ENCODE measurements around the gene ARMH2.
"Not testable (repeated sequence)": the region's sequence is repeated elsewhere in the genome, so short reads cannot be mapped to it uniquely, and the experiment has no call there.

The ARMH2 gene

GRCh38 chr6:24818346-24818745, 19.6 kb upstream of the ARMH2 start:
- no peak for DNase-seq (ENCODE audit: low spot score)

DNA sequence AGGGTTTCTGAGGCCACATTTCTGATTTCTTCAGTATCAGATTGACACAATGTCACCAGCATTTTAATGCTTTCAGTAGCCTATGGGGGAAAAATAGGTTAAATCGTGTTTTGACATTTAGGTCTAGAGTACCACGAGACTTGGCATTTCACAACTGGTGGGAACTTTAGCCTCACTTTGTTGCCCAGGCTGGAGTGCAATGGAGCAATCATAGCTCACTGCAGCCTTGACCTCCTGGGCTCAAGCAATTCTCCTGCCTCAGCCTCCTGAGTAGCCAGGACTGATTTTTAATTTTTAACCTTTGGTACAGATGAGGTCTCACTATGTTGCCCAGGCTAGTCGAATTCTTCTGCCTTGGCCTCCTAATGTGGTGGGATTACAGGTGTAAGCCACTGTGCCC, 11.0 kb upstream of the ARMH2 start:
- no peak for DNase-seq (ENCODE audit: low spot score)

DNA sequence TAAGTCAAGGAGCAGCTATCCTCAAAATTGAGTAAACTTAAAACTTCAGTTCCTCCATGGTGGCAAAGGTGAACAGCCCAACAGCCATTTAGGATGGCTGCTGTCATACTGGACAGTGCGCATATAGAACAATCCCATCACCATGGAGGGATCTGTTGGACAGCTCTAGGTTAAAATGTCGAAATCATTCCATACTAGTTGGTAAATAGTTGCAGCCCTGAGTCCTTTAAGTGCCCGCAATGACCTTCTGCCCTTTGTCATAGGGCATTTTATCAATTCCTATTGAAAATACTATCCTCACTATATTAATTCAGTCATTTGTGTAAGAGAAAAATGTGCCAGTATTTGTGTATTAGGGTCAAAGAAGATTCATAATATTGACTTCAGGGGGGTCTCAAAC, 8.9 kb upstream of the ARMH2 start:
- no peak for DNase-seq (ENCODE audit: low spot score)

DNA sequence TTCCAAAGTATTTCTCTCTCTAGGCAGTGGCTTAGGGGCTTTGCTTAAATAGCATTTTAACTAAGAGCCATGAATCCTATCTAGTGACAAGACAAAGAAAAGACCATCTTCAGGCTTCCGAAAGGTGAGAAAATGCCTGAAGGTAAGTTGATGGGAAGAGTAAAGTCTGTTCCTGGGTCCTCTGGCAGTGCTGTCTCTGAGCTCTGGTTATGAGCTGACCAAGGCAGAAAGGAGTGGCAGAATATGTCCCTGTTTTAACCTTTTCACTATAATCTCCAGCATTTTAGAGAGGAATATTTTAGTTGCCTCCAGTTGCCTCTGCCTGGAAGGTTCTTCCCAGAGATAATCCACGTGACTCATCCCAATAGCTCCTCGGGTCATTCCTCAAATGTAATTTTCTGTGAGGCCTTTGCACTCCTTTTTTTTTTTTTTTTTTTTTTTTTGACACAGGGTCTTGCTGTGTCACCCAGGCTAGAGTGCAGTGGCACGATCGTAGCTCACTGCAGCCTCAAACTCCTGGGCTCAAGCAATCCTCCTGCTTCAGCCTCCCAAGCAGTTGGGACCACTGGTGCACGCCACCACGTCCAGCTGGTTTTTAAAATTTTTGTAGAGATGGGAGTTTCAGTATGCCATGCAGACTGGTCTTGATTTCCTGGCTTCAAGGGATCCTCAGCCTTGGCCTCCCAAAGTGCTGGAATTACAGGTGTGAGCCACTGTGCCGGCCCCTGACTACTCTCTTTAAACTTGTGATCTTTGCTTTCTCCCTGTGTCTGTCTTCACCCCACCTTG, 3.7 kb upstream of the ARMH2 start:
- peak; percentile 26 for DNase-seq (ENCODE audit: low spot score)

DNA sequence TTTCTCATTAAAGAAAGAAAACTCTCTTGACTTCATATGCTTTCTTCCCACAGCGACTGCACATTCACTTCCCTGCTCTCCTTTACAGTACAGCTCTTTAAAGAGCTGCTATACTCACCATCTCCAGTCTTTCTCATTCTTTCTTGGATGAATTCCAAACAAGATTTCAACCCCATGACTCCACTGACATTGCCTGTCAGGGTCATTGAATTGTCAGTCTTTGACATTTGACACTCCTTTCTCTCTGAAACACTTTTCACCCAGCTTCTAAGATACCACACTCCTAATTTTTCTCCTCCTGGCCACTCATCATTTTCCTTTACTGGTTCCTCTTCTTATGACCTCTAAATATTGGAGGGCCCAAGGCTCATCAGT, 811 bp upstream of the ARMH2 start:
- no peak for DNase-seq (ENCODE audit: low spot score)

GRCh38 chr6:24797596-24798216, 1.0 kb downstream of the ARMH2 start:
- DNase-seq (ENCODE audit: low spot score) = no peak

- no peak for DNase-seq (ENCODE audit: low spot score)
Measured at GRCh38 chr6:24796616-24797290, 2.0 kb downstream of the ARMH2 start.

GRCh38 chr6:24795106-24795505, 3.6 kb downstream of the ARMH2 start:
- DNase-seq (ENCODE audit: low spot score) = no peak

- no peak for DNase-seq (ENCODE audit: low spot score)
Measured at GRCh38 chr6:24788031-24788665, 10.6 kb downstream of the ARMH2 start.

- no peak for DNase-seq (ENCODE audit: low spot score)
Measured at GRCh38 chr6:24780206-24780605, 18.5 kb downstream of the ARMH2 start.

DNA sequence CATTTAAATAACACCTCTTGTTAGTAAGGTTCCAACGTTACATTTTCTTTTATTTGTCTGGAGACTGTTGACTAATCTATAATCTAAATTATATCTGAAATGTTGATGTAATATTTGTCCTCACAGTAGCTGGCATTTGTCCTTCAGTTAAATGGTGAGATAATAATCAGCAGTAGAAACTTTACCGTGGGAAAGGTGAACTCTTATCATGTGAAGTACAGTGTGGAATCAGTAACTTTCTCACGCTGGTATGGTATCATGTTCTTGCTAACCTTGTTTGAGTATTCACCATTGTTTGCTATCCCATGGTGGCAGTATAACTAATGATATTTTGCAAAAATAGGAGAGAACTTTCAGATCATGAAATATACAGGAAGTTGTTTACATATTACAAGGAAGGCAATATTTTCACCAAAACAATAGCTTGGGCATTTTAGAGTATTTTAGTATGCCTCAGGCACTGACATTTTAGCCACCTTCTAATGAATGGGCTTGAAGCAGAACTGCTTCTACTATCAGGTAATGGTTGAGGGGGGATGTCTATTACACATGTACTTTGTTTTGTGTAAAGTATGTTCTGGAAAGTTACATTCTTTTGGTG, 19.2 kb downstream of the ARMH2 start:
- DNase-seq (ENCODE audit: low spot score) = peak; percentile 32

DNA sequence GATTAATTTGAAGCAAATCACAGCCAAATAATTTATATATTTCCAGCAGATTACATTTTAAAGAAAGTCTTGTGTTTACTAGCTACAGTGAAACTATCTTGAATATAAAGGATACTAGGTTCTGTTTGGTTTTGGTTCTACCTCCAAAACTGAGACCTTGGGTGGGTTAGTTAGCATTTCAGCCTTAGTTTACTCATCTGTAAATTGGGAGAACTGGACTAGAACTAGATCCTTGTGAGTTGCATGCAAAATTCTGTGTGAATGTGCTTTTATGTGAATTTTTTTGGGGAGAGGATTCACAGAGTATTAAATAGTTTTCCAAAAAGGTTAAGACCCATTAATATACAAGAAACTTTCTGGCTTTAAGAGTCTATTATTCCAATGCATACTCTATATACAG, 19.8 kb downstream of the ARMH2 start:
- DNase-seq (ENCODE audit: low spot score) = no peak

DNA sequence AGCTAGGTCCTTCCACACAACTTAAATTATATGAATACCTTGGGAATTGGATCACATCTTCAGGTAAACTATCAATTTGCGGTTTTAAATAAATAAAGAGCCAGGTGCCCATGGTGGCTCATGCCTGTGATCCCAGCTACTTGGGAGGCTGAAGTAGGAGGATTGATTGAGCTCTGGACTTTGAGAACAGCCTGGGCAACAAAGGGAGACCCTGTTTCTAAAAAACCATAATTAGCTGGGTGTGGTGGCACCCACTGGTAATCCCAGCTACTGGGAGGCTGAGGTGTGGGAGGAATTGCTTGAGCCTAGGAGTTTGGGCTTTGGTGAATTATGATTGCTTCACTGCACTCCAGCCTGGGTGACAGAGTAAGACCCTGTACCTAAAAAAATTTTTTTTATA, 20.6 kb downstream of the ARMH2 start:
- DNase-seq (ENCODE audit: low spot score) = no peak

DNA sequence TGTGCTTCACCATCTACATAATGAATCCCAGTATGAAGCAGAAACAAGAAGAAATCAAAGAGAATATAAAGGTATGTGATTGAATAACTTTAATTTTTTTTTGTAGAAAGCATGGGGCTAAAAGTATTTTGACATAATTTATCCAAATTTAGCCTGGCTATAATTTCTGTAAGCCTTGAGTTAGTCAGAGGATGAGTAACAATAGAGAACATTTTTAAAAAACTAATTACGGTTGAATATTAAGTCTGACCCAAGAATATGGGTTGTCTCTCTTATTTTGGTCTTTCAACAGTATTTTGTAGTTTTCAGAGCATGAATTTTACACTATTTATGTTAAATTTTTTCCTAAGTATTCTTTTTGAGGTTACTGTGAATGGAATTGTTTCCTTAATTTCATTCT, 21.5 kb downstream of the ARMH2 start:
- no peak for DNase-seq (ENCODE audit: low spot score)

DNA sequence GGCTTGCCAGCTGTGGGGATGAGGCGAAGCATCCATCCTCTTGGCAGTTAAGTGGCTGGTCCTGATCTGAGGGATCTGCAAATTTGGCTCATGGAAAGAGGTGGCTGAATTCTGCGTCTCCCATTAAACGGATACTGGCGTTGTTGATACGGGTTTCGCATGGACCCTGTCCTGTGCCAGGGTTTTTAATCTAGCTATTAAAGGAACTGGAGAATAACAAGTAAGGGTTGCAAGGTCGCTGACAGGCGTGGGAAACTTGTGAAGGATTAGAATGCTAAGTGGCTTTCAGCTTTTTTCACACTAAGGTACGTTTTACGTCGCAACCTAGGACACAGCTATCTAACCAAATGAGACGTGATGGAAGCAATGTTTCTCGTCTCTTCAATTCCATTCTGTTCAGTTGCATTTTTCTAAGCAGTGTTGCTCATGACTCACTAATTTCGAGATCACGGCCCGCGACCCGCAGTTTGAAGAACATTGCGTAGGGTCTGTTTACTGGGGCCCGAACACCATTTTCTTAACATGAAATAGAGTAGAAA, 23.1 kb downstream of the ARMH2 start:
- DNase-seq (ENCODE audit: low spot score) = no peak

DNA sequence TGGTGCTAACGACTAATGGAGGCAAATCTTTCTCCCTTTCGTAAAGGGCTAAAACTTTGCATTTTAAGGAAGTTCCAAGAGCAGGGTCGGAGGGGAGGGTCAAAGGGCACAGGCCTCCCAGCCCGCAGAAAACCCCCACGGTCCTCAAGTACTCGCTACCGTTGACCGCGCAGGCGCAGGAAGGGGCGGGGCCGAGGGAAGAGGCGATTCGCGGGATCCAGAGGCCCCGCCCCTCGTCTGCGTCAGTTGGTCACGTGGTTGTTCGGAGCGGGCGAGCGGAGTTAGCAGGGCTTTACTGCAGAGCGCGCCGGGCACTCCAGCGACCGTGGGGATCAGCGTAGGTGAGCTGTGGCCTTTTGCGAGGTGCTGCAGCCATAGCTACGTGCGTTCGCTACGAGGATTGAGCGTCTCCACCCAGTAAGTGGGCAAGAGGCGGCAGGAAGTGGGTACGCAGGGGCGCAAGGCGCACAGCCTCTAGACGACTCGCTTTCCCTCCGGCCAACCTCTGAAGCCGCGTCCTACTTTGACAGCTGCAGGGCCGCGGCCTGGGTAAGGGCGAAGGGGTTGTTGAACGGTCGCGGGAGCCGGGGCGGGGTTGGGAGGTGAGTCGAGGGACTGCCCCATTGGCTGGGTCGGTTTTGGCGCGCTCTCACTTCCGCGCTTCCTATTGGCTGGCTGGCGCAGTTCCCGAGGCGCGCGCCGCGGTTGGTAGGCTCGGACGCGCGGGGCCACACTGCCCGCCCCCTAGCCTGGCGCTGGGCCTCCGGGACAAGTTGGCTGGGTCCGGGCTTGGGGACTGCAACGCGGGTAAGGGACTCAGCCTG, 23.8 kb downstream of the ARMH2 start, which contains the start of gene GMNN:
Gene GMNN, plus strand, starts transcription at position 242 of the 824 bp plus-strand sequence. CDS start 2,310 bp downstream, outside the sequence.
- peak; percentile 96 for DNase-seq (ENCODE audit: low spot score)

GRCh38 chr6:24768361-24768760, 30.4 kb downstream of the ARMH2 start:
- DNase-seq (ENCODE audit: low spot score) = no peak

DNA sequence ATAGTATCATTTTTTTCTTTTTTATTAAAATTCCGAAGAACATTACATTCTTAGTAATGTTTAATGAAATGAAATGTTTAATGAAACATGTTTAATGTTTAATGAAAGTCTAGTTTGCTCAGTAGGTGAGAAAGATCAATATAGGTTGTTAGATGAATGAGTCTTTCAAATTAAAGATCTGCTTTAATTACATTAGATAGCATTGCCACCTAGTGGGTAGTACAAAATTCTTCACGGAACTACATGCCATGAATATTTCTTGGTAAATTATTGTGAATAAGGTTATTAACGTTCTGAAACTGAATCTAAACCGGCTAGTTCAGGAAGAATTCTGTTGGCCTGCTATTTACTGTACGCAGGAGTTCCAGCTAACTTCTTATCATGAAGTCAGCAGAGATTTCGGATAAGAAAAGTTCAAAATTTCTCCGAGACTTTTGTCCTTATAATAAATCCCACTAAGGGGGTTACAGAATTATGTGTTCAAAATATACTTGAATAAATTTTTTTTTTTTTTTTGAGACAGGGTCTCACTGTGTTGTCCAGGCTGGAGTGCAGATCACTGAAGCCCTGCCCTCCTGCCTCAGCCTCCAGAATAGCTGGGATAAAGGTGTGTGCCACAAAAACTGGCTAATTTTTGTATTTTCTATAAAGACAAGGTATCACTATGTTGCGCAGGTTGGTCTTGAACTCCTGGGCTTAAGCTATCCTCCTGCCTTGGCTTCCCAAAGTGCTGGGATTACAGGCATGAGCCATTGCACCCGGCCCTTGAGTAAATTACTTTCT, 31.8 kb downstream of the ARMH2 start:
- peak; percentile 52 for DNase-seq (ENCODE audit: low spot score)

DNA sequence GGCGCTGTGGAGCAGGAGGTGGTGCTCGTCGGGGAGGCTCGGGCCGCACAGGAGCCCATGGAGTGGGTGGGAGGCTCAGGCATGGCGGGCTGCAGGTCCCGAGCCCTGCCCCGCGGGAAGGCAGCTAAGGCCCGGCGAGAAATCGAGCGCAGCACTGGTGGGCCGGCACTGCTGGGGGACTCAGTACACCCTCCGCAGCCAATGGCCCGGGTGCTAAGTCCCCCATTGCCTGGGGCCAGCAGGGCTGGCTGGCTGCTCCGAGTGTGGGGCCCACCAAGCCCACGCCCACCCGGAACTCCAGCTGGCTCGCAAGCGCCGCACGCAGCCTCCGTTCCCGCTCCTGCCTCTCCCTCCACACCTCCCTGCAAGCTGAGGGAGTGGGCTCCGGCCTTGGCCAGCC, 32.7 kb downstream of the ARMH2 start:
- not testable (repeated sequence) for DNase-seq (ENCODE audit: low spot score)

Data from LoVo (cell line).